ENCODE results near the gene ZNF205.

DNA sequence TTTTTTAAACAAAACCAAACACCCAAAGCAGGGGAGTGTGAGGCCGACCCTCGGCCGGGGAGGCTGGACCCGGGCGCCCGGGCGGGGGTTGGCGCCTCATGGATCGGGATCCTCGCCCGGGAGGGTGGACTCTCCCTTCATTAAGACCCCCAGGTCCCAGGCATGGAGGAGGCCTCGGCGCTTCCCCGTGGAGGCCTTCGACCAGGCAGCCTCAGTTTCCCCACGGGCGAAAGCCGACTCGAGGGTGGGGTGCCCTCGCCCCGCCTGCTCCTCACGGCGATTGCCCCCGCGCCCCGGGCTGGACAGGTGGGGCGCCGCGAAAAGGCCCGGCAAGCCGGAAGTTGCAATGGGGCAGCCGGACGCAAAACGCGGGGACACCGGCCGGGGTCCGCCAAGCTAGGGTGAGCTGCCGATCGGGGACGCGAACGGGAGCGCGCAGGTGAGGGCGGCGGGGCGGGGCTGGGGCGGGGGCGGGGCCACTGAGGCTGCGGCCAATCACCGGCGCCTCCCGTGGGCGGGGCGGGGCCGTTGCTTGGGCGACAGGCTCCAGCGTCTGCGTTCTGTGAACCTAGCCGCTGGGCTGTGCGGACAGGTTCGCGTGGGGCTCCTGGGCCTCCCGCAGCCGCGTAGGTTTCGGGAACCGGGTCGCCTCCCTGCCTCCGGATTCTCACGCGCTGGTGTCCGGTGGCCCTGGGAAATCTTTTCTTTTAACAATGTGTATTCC is 6.0 kb upstream of the ZNF205 start:
- TF ChIP-seq SIN3A (IDR thresholded peaks at IDR 0.05; ENCODE audit: borderline replicate concordance, low read depth, low read length) (no peak), EP300 (IDR thresholded peaks at IDR 0.05; ENCODE audit: borderline replicate concordance in 1 of 2, low read depth in 1 of 2, low read length in 1 of 2) (no peak), GATA2 (CRISPR knock-in tag; IDR thresholded peaks at IDR 0.05) (no peak), CTCF (IDR thresholded peaks at IDR 0.05) (no peak)

All from SK-N-SH (cell line).